Panc1 (cell line): ENCODE results near the gene ZNF407. TPM values are rescaled to one million over a fixed set of nuclear protein-coding genes. Genes with fewer than 3 reads are reported as not detected.

Experiments used
- ATAC-seq: fragments of 200-7000 bp; cut with Tn5 transposase; 2 replicates; pipeline ENCODE4 v1.9.1; 2020; ENCODE audit warnings: mild to moderate bottlenecking, moderate library complexity
- BruUV-seq: library from RNA; stranded (reverse); fragments of 400-500 nt; replicated peaks from 2 replicates; lab custom pipeline; 2021; lab: Mats Ljungman, UMichigan
- CTCF ChIA-PET: fragments of 300-600 bp; sonication (Branson Sonifier 250); formaldehyde crosslinking; loops from one replicate; lab custom pipeline; 2022; ENCODE audit warnings: antibody characterized with exemption; lab: Charles Lee
- POLR2A ChIA-PET: fragments of 300-600 bp; sonication (Branson Sonifier 250); formaldehyde crosslinking; loops from one replicate; lab custom pipeline; 2022; ENCODE audit warnings: antibody characterized with exemption; lab: Charles Lee
- DNase-seq: peaks from one replicate; pipeline ENCODE4 v3.0.0-alpha.2; 2010; ENCODE audit warnings: low read depth, low spot score
- H3K27ac ChIP-seq: 2 replicates; pipeline ENCODE4 v1.5.1; 2011; ENCODE audit warnings: mild to moderate bottlenecking, low read length, inconsistent platforms
- H3K27me3 ChIP-seq: fragments of 200-500 bp; sonication (Bioruptor generic); 2 replicates; pipeline ENCODE4 v1.6.0; 2014; ENCODE audit warnings: low read length, inconsistent platforms; ENCODE audit not compliant: control insufficient read depth, insufficient read depth
- H3K36me3 ChIP-seq: fragments of 200-500 bp; sonication (Bioruptor generic); 2 replicates; pipeline ENCODE4 v1.5.1; 2014; ENCODE audit warnings: inconsistent platforms, mild to moderate bottlenecking, low read length, moderate library complexity; ENCODE audit not compliant: control insufficient read depth, insufficient read depth
- H3K4me1 ChIP-seq: 2 replicates; pipeline ENCODE4 v1.5.1; 2011; ENCODE audit warnings: inconsistent platforms, mild to moderate bottlenecking, low read length, moderate library complexity; ENCODE audit not compliant: control insufficient read depth, insufficient read depth
- H3K4me3 ChIP-seq, 2 experiments: 2 replicates each; pipeline ENCODE4 v1.5.1; 2011 to 2012; ENCODE audit warnings: low read depth in 2 of 2, low read length in 2 of 2, mild to moderate bottlenecking in 2 of 2, inconsistent platforms in 1 of 2, moderate library complexity in 1 of 2
- H3K9me3 ChIP-seq: fragments of 200-500 bp; sonication (Bioruptor generic); 2 replicates; pipeline ENCODE4 v1.5.1; 2014; ENCODE audit warnings: low read depth, mild to moderate bottlenecking, inconsistent platforms, low read length, moderate library complexity; ENCODE audit not compliant: control insufficient read depth, insufficient read depth
- CTCF ChIP-seq: fragments of 450-650 bp; IDR thresholded peaks from 2 replicates; pipeline ENCODE4 v1.5.1; 2017; ENCODE audit warnings: mild to moderate bottlenecking
- POLR2AphosphoS5 ChIP-seq: IDR thresholded peaks from 2 replicates; pipeline ENCODE4 v1.6.1; 2012; ENCODE audit warnings: mild to moderate bottlenecking, low read depth, low read length, moderate library complexity
- REST ChIP-seq, 2 experiments: IDR thresholded peaks; 2 replicates each; pipeline ENCODE4 v1.6.1; 2011 to 2012; ENCODE audit warnings: low read depth in 2 of 2, control low read depth in 1 of 2, low read length in 1 of 2, mild to moderate bottlenecking in 1 of 2, moderate library complexity in 1 of 2; ENCODE audit not compliant: insufficient read depth in 1 of 2
- SIN3A ChIP-seq: IDR thresholded peaks from 2 replicates; pipeline ENCODE4 v1.6.1; 2012; ENCODE audit warnings: low read depth, mild to moderate bottlenecking, low read length, moderate library complexity, borderline replicate concordance; ENCODE audit not compliant: insufficient read depth
- TCF7L2 ChIP-seq: IDR thresholded peaks from 2 replicates; pipeline ENCODE4 v1.6.1; 2011; ENCODE audit warnings: mild to moderate bottlenecking, low read depth, low read length, inconsistent platforms
- in situ Hi-C: cut with HindIII; loops from 2 replicates; pipeline ENCODE4 v1.10.0; 2016; ENCODE audit warnings: low sequenced_read_pairs, low pct_unique_long_range_greater_than_20kb
- intact Hi-C: fragments of 100-400 bp; cut with micrococcal nuclease; formaldehyde crosslinking; loops from one replicate; pipeline ENCODE4 v1.10.0; 2022; ENCODE audit not compliant: unreplicated experiment
- total RNA-seq: library from RNA; stranded (reverse); gene quantifications from one replicate; pipeline ENCODE4 v1.2.1, GENCODE V29; 2021; ENCODE audit not compliant: unreplicated experiment

ZNF407 gene
- total RNA-seq, 1 experiment from 2014 or later: 16.8 TPM

GRCh38 chr18:74661691-74662090, 64.0 kb downstream of the ZNF407 start:
- in situ Hi-C loops (no loop called here), intact Hi-C loops (no loop called here)
- Histone ChIP-seq H3K9me3 (no peaks in the 10 kb centered on the region), H3K4me1 (no peaks in the 10 kb centered on the region), H3K27ac (no peak overlapping the region), H3K4me3 (no peak overlapping the region), H3K36me3 (no peaks in the 10 kb centered on the region), H3K27me3 (no peaks in the 10 kb centered on the region)
- TF ChIP-seq TCF7L2 (no peak), CTCF (no peak), REST (IDR thresholded peaks at IDR 0.05; ENCODE audit: insufficient read depth in 1 of 2, low read depth in 2 of 2, low read length in 1 of 2) (no peak), SIN3A (no peak), POLR2AphosphoS5 (no peak)
- no peak for DNase-seq
- ATAC-seq: no peak
- no TSS peak for BruUV-seq
- ChIA-PET POLR2A (interaction anchor here (0.7 kb wide), 1 partner anchor 363 kb away, joined by 4 read pairs; no protein-coding TSS in a partner anchor), CTCF (interaction anchor here (0.5 to 0.6 kb wide), 2 partner anchors 183 to 544 kb away, joined by 3 read pairs; no protein-coding TSS in a partner anchor)

GRCh38 chr18:74662622-74663021, 65.0 kb downstream of the ZNF407 start:
- Histone ChIP-seq H3K27ac (no peak overlapping the region), H3K27me3 (no peaks in the 10 kb centered on the region), H3K4me3 (no peak overlapping the region), H3K36me3 (no peaks in the 10 kb centered on the region), H3K4me1 (no peaks in the 10 kb centered on the region), H3K9me3 (no peaks in the 10 kb centered on the region)
- DNase-seq (no peak), ATAC-seq (no peak)
- BruUV-seq: no TSS peak
- intact Hi-C loops: no loop called here
- TF ChIP-seq POLR2AphosphoS5 (no peak), SIN3A (no peak), REST (IDR thresholded peaks at IDR 0.05; ENCODE audit: insufficient read depth in 1 of 2, low read depth in 2 of 2, low read length in 1 of 2) (no peak), TCF7L2 (no peak), CTCF (no peak)
- in situ Hi-C loops: no loop called here
- ChIA-PET CTCF (no interaction called here), POLR2A (no interaction called here)
